Prostate gland (tissue), 2 donors: Measurements from ENCODE around the gene PARD6A. TPM values are rescaled to one million over a fixed set of nuclear protein-coding genes. Genes with fewer than 3 reads are reported as not detected.

Source experiments
- DNase-seq: peaks from one replicate; pipeline ENCODE4 v3.0.0-alpha.2; 2019; ENCODE audit warnings: low spot score
- H3K27ac ChIP-seq, 2 donors: fragments of 200-600 bp; sonication (generic); 2 replicates each; pipeline ENCODE4 v1.5.1; 2017 to 2019
- H3K27me3 ChIP-seq: fragments of 200-600 bp; sonication (generic); replicated peaks from 2 replicates; pipeline ENCODE4 v1.5.1; 2019; ENCODE audit not compliant: insufficient read depth
- H3K36me3 ChIP-seq, 2 donors: fragments of 200-600 bp; sonication (generic); 1 replicate in 1 of 2; 2 replicates in 1 of 2; pipeline versions ENCODE4 v1.5.1 to v1.8.1; 2017 to 2019
- H3K4me1 ChIP-seq: fragments of 200-600 bp; sonication (generic); replicated peaks from 2 replicates; pipeline ENCODE4 v1.5.1; 2019
- H3K4me3 ChIP-seq, 2 donors: fragments of 200-600 bp; sonication (generic); 2 replicates each; pipeline ENCODE4 v1.5.1; 2017 to 2019
- H3K9me3 ChIP-seq: fragments of 200-600 bp; sonication (generic); 2 replicates; pipeline ENCODE4 v1.5.1; 2017
- CTCF ChIP-seq, 4 experiments: fragments of 200-600 bp in 2 of 4; fragments of 450-650 bp in 2 of 4; sonication (generic) in 2 of 4; IDR thresholded peaks; 1 replicate in 3 of 4; 2 replicates in 1 of 4; pipeline ENCODE4 v1.5.1; 2016 to 2019; ENCODE audit warnings: antibody characterized with exemption in 4 of 4, mild to moderate bottlenecking in 2 of 4, moderate library complexity in 2 of 4
- POLR2A ChIP-seq: fragments of 450-650 bp; IDR thresholded peaks from one replicate; pipeline ENCODE4 v1.6.1; 2016; ENCODE audit warnings: antibody characterized with exemption, mild to moderate bottlenecking
- POLR2AphosphoS5 ChIP-seq: sonication (generic); formaldehyde crosslinking; IDR thresholded peaks from one replicate; pipeline ENCODE4 v1.6.1; 2017; ENCODE audit warnings: antibody characterized with exemption
- whole genome bisulfite sequencing: methylation state at CpG from one replicate; pipeline ENCODE4 v1.1.5; 2018; 5-methylcytosine and 5-hydroxymethylcytosine counted together
- intact Hi-C: fragments of 100-400 bp; cut with DNase I; formaldehyde crosslinking; loops from one replicate; pipeline ENCODE4 v1.14.2; 2022
- total RNA-seq, 2 donors: library from RNA; depleted of rRNA; stranded (reverse); fragments of >200 nt; gene quantifications; one replicate each; pipeline ENCODE4 v1.1.0, GENCODE V29; 2016

PARD6A gene
- total RNA-seq, 2 donors from 2014 or later = 3.4 to 13.7 TPM

- intact Hi-C loops = no loop called here
- 76% methylated on average over 5 of the region's 5 CpGs for WGBS
- no peak overlapping the region for H3K27ac ChIP-seq
- no peak overlapping the region for H3K4me3 ChIP-seq
- H3K27me3 ChIP-seq = no peaks in the 10 kb centered on the region
- TF ChIP-seq CTCF (IDR thresholded peaks at IDR 0.05) = no peak
- no peak for TF ChIP-seq POLR2AphosphoS5
- no peak for TF ChIP-seq POLR2A
- no peaks in the 10 kb centered on the region for H3K36me3 ChIP-seq
- no peaks in the 10 kb centered on the region for H3K4me1 ChIP-seq
- DNase-seq = no peak
- no peaks in the 10 kb centered on the region for H3K9me3 ChIP-seq
Measured at GRCh38 chr16:67704110-67704509, 43.4 kb downstream of the PARD6A start.

GRCh38 chr16:67707210-67707609 lies 46.5 kb downstream of the PARD6A start:
- Histone ChIP-seq H3K36me3 (no peaks in the 10 kb centered on the region), H3K27me3 (no peaks in the 10 kb centered on the region), H3K4me3 (no peak overlapping the region), H3K27ac (no peak overlapping the region), H3K4me1 (no peaks in the 10 kb centered on the region), H3K9me3 (no peaks in the 10 kb centered on the region)
- no peak for DNase-seq
- no peak for TF ChIP-seq POLR2AphosphoS5
- TF ChIP-seq CTCF (IDR thresholded peaks at IDR 0.05) = no peak
- TF ChIP-seq POLR2A = no peak
- intact Hi-C loops = no loop called here
- WGBS = 96% methylated on average over 4 of the region's 4 CpGs

- TF ChIP-seq POLR2AphosphoS5 (no peak), CTCF (IDR thresholded peaks at IDR 0.05) (no peak), POLR2A (no peak)
- H3K9me3 ChIP-seq = no peaks in the 10 kb centered on the region
- H3K27me3 ChIP-seq = no peaks in the 10 kb centered on the region
- H3K27ac ChIP-seq = no peak overlapping the region
- DNase-seq = no peak
- intact Hi-C loops = no loop called here
- no peaks in the 10 kb centered on the region for H3K36me3 ChIP-seq
- H3K4me3 ChIP-seq = no peak overlapping the region
- WGBS = 99% methylated on average over 5 of the region's 5 CpGs
- H3K4me1 ChIP-seq = no peaks in the 10 kb centered on the region
Measured at GRCh38 chr16:67707790-67708189, 47.0 kb downstream of the PARD6A start.

- 77% methylated on average over 2 of the region's 2 CpGs for WGBS
- no peak for TF ChIP-seq POLR2AphosphoS5
- no peak for TF ChIP-seq POLR2A
- no peak for TF ChIP-seq CTCF (IDR thresholded peaks at IDR 0.05)
Measured at GRCh38 chr16:67708368-67708771, 47.6 kb downstream of the PARD6A start.

GRCh38 chr16:67709050-67709449 lies 48.3 kb downstream of the PARD6A start:
- no peaks in the 10 kb centered on the region for H3K36me3 ChIP-seq
- H3K4me1 ChIP-seq = no peaks in the 10 kb centered on the region
- H3K27ac ChIP-seq = no peak overlapping the region
- no peak overlapping the region for H3K4me3 ChIP-seq
- H3K27me3 ChIP-seq = no peaks in the 10 kb centered on the region
- intact Hi-C loops = no loop called here
- 100% methylated on average over 1 of the region's 1 CpG for WGBS
- DNase-seq = no peak
- TF ChIP-seq POLR2A (no peak), POLR2AphosphoS5 (no peak), CTCF (IDR thresholded peaks at IDR 0.05) (no peak)
- no peaks in the 10 kb centered on the region for H3K9me3 ChIP-seq

More at GRCh38 chr16:67708368-67708771, 47.6 kb downstream of the PARD6A start:
- Histone ChIP-seq H3K27me3 (no peaks in the 10 kb centered on the region), H3K4me3 (no peak overlapping the region), H3K27ac (no peak overlapping the region), H3K4me1 (no peaks in the 10 kb centered on the region), H3K9me3 (no peaks in the 10 kb centered on the region), H3K36me3 (no peaks in the 10 kb centered on the region)
- no peak for DNase-seq
- intact Hi-C loops = no loop called here
